H9 (cell line): ENCODE data around the gene UVRAG. TPM values are rescaled to one million over a fixed set of nuclear protein-coding genes. Genes with fewer than 3 reads are reported as not detected.

Experiments used
- DNase-seq: peaks from one replicate; pipeline ENCODE4 v3.0.0-alpha.2; 2017
- H2AFZ ChIP-seq: one replicate; pipeline ENCODE4 v1.6.1; 2013; ENCODE audit warnings: mild to moderate bottlenecking, low read length, control low read depth, moderate library complexity
- H2AK5ac ChIP-seq: 2 replicates; pipeline ENCODE4 v1.6.1; 2013; ENCODE audit warnings: low read length, control low read depth, mixed read lengths; ENCODE audit not compliant: insufficient read length
- H2BK120ac ChIP-seq: one replicate; pipeline ENCODE4 v1.6.1; 2013; ENCODE audit warnings: low read depth, mild to moderate bottlenecking, low read length, control low read depth, inconsistent platforms; ENCODE audit not compliant: poor library complexity, severe bottlenecking
- H2BK12ac ChIP-seq: 2 replicates; pipeline ENCODE4 v1.6.1; 2013; ENCODE audit warnings: low read length, control low read depth, mixed read lengths, low read depth; ENCODE audit not compliant: insufficient read length
- H2BK15ac ChIP-seq: 2 replicates; pipeline ENCODE4 v1.6.1; 2013; ENCODE audit warnings: low read depth, low read length, control low read depth
- H2BK20ac ChIP-seq: one replicate; pipeline ENCODE4 v1.6.1; 2013; ENCODE audit warnings: low read depth, mild to moderate bottlenecking, low read length, control low read depth, inconsistent platforms; ENCODE audit not compliant: poor library complexity, severe bottlenecking
- H2BK5ac ChIP-seq: 2 replicates; pipeline ENCODE4 v1.6.1; 2013; ENCODE audit warnings: low read length, control low read depth, mixed read lengths; ENCODE audit not compliant: insufficient read length
- H3K14ac ChIP-seq: 2 replicates; pipeline ENCODE4 v1.6.1; 2013; ENCODE audit warnings: low read length, control low read depth; ENCODE audit not compliant: insufficient read depth
- H3K18ac ChIP-seq: 2 replicates; pipeline ENCODE4 v1.6.1; 2013; ENCODE audit warnings: low read depth, mild to moderate bottlenecking, mixed read lengths, low read length, control low read depth; ENCODE audit not compliant: insufficient read length
- H3K23ac ChIP-seq: 2 replicates; pipeline ENCODE4 v1.6.1; 2013; ENCODE audit warnings: low read length, control low read depth, mixed read lengths, low read depth; ENCODE audit not compliant: insufficient read length
- H3K23me2 ChIP-seq: 2 replicates; pipeline ENCODE4 v1.6.1; 2013; ENCODE audit warnings: low read depth, mild to moderate bottlenecking, mixed read lengths, low read length, control low read depth; ENCODE audit not compliant: insufficient read length, poor library complexity, severe bottlenecking
- H3K27ac ChIP-seq: 2 replicates; pipeline ENCODE4 v1.5.1; 2013; ENCODE audit warnings: low read length, control low read depth, mixed read lengths, low read depth; ENCODE audit not compliant: insufficient read length
- H3K27me3 ChIP-seq: 2 replicates; pipeline ENCODE4 v1.6.1; 2013; ENCODE audit warnings: low read length, control low read depth, inconsistent platforms; ENCODE audit not compliant: insufficient read depth
- H3K4ac ChIP-seq: 2 replicates; pipeline ENCODE4 v1.6.1; 2013; ENCODE audit warnings: low read depth, mild to moderate bottlenecking, control low read depth, inconsistent platforms, low read length, moderate library complexity
- H3K4me1 ChIP-seq: 2 replicates; pipeline ENCODE4 v1.6.1; 2013; ENCODE audit warnings: low read length, control low read depth, inconsistent platforms; ENCODE audit not compliant: insufficient read depth
- H3K4me2 ChIP-seq: 2 replicates; pipeline ENCODE4 v1.6.1; 2013; ENCODE audit warnings: low read length, control low read depth, mixed read lengths; ENCODE audit not compliant: insufficient read length, insufficient read depth
- H3K56ac ChIP-seq: 2 replicates; pipeline ENCODE4 v1.6.1; 2013; ENCODE audit warnings: low read depth, mild to moderate bottlenecking, mixed read lengths, low read length, control low read depth; ENCODE audit not compliant: insufficient read length
- H3K79me1 ChIP-seq: 2 replicates; pipeline ENCODE4 v1.6.1; 2013; ENCODE audit warnings: low read depth, mild to moderate bottlenecking, moderate library complexity, low read length, control low read depth, inconsistent platforms; ENCODE audit not compliant: insufficient read depth, poor library complexity, severe bottlenecking
- H3K79me2 ChIP-seq: 2 replicates; pipeline ENCODE4 v1.6.1; 2013; ENCODE audit warnings: low read length, control low read depth, inconsistent platforms; ENCODE audit not compliant: insufficient read depth
- H3K9ac ChIP-seq: 2 replicates; pipeline ENCODE4 v1.6.1; 2013; ENCODE audit warnings: low read length, control low read depth, mixed read lengths; ENCODE audit not compliant: insufficient read length; ENCODE audit errors: extremely low read depth
- H3K9me3 ChIP-seq: one replicate; pipeline ENCODE4 v1.6.1; 2013; ENCODE audit warnings: low read depth, low read length, inconsistent platforms; ENCODE audit not compliant: control insufficient read depth
- H3T11ph ChIP-seq: one replicate; pipeline ENCODE4 v1.6.1; 2013; ENCODE audit warnings: mild to moderate bottlenecking, low read length, control low read depth, inconsistent platforms
- H4K20me1 ChIP-seq: one replicate; pipeline ENCODE4 v1.6.1; 2013; ENCODE audit not compliant: control insufficient read depth, insufficient read length, insufficient read depth
- H4K5ac ChIP-seq: 2 replicates; pipeline ENCODE4 v1.6.1; 2013; ENCODE audit warnings: low read depth, mild to moderate bottlenecking, mixed read lengths, low read length, control low read depth; ENCODE audit not compliant: insufficient read length
- H4K8ac ChIP-seq: replicated peaks from 2 replicates; pipeline ENCODE4 v1.6.1; 2013; ENCODE audit warnings: low read length, control low read depth, mixed read lengths, low read depth; ENCODE audit not compliant: insufficient read length
- H4K91ac ChIP-seq: 2 replicates; pipeline ENCODE4 v1.6.1; 2013; ENCODE audit warnings: low read depth, mild to moderate bottlenecking, moderate library complexity, mixed read lengths, low read length, control low read depth; ENCODE audit not compliant: insufficient read length
- H3K27ac Mint-ChIP-seq, 3 experiments: 2 replicates in 2 of 3; 3 replicates in 1 of 3; pipeline ENCODE4 v1.8.0; 2020 to 2021; ENCODE audit warnings: mixed read lengths in 3 of 3, mild to moderate bottlenecking in 1 of 3, moderate library complexity in 1 of 3
- H3K27me3 Mint-ChIP-seq: 2 replicates; pipeline ENCODE4 v1.8.0; 2021; ENCODE audit warnings: low read depth, mild to moderate bottlenecking, moderate library complexity, mixed read lengths
- H3K36me3 Mint-ChIP-seq, 3 experiments: 2 replicates in 2 of 3; 3 replicates in 1 of 3; pipeline ENCODE4 v1.8.0; 2020 to 2021; ENCODE audit warnings: low read depth in 3 of 3, mixed read lengths in 3 of 3; ENCODE audit not compliant: insufficient read depth in 1 of 3
- H3K4me1 Mint-ChIP-seq, 2 experiments: 2 replicates each; pipeline ENCODE4 v1.8.0; 2020; ENCODE audit warnings: mixed read lengths in 2 of 2
- H3K4me3 Mint-ChIP-seq, 2 experiments: 2 replicates in 1 of 2; 3 replicates in 1 of 2; pipeline ENCODE4 v1.8.0; 2020 to 2021; ENCODE audit warnings: mild to moderate bottlenecking in 2 of 2, mixed read lengths in 2 of 2, moderate library complexity in 1 of 2
- H3K9me3 Mint-ChIP-seq, 2 experiments: 2 replicates in 1 of 2; 3 replicates in 1 of 2; pipeline ENCODE4 v1.8.0; 2020; ENCODE audit warnings: mild to moderate bottlenecking in 2 of 2, mixed read lengths in 2 of 2, moderate library complexity in 1 of 2
- total RNA-seq: library from RNA; stranded (reverse); gene quantifications from 2 replicates; pipeline ENCODE4 v1.2.1, GENCODE V29; 2021
- TF ChIP-seq, protein P1 (sequence below): fragments of 200-600 bp; sonication (generic); conservative IDR thresholded peaks from 3 replicates; pipeline ENCODE4 v1.8.0; 2021; ENCODE audit warnings: antibody characterized with exemption, mild to moderate bottlenecking

Gene UVRAG
- total RNA-seq, 1 experiment from 2014 or later = 18.5 TPM

- Histone ChIP-seq H3K9ac (no peak overlapping the region), H2AK5ac (no peak overlapping the region), H3K56ac (no peak overlapping the region), H3K23ac (no peak overlapping the region), H3K4me2 (no peak overlapping the region), H2AFZ (no peak overlapping the region), H2BK15ac (no peak overlapping the region), H3K27me3 (no peaks in the 10 kb centered on the region), H2BK5ac (no peak overlapping the region), H4K20me1 (no peaks in the 10 kb centered on the region), H3K9me3 (no peaks in the 10 kb centered on the region), H2BK120ac (no peak overlapping the region), H3K18ac (no peak overlapping the region), H2BK12ac (no peak overlapping the region), H3K4ac (no peak overlapping the region), H3K27ac (no peak overlapping the region), H4K5ac (no peak overlapping the region), H3K14ac (no peak overlapping the region), H3K79me1 (peaks cover 5% of the 10 kb centered on the region), H3K23me2 (no peaks in the 10 kb centered on the region), H4K91ac (no peak overlapping the region), H3K4me1 (no peaks in the 10 kb centered on the region), H3T11ph (no peak overlapping the region), H2BK20ac (no peak overlapping the region), H3K79me2 (peaks cover 2% of the 10 kb centered on the region; the same call in 1 of the 2 replicates), H4K8ac (no peak overlapping the region)
- H3K27me3 Mint-ChIP-seq = no peaks in the 10 kb centered on the region
- TF ChIP-seq, protein P1, sequence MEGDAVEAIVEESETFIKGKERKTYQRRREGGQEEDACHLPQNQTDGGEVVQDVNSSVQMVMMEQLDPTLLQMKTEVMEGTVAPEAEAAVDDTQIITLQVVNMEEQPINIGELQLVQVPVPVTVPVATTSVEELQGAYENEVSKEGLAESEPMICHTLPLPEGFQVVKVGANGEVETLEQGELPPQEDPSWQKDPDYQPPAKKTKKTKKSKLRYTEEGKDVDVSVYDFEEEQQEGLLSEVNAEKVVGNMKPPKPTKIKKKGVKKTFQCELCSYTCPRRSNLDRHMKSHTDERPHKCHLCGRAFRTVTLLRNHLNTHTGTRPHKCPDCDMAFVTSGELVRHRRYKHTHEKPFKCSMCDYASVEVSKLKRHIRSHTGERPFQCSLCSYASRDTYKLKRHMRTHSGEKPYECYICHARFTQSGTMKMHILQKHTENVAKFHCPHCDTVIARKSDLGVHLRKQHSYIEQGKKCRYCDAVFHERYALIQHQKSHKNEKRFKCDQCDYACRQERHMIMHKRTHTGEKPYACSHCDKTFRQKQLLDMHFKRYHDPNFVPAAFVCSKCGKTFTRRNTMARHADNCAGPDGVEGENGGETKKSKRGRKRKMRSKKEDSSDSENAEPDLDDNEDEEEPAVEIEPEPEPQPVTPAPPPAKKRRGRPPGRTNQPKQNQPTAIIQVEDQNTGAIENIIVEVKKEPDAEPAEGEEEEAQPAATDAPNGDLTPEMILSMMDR = no peak
- H3K9me3 Mint-ChIP-seq = no peaks in the 10 kb centered on the region
- H3K27ac Mint-ChIP-seq = no peak overlapping the region
- no peak for DNase-seq
- H3K4me3 Mint-ChIP-seq = no peak overlapping the region
- H3K36me3 Mint-ChIP-seq = 0 out of 7 replicates have a peak, but pooled peaks cover 0 to 5% (median 0%) of the 10 kb centered on the region in 3 experiments
- H3K4me1 Mint-ChIP-seq = peaks cover 0 to 2% of the 10 kb centered on the region in 2 experiments; a peak in 2 of 4 replicates
Measured at GRCh38 chr11:75845324-75845723, 30.3 kb downstream of the UVRAG start.
